HepG2 (cell line): ENCODE measurements around the gene TMEM41B.

Experiments
- CEBPB ChIP-seq: IDR thresholded peaks from 2 replicates; pipeline ENCODE4 v1.6.1; 2011; ENCODE audit warnings: low read depth, low read length, improper control_type of control experiment, borderline replicate concordance
- EP300 ChIP-seq, 3 experiments: sonication (generic) in 1 of 3; formaldehyde crosslinking in 1 of 3; IDR thresholded peaks; 2 replicates each; pipeline versions ENCODE4 v1.5.1 to v1.6.1; 2011 to 2020; ENCODE audit warnings: low read depth in 2 of 3, low read length in 2 of 3, borderline replicate concordance in 1 of 3, improper control_type of control experiment in 1 of 3, mild to moderate bottlenecking in 1 of 3, missing genetic modification reagents in 1 of 3, moderate library complexity in 1 of 3
- POLR2A ChIP-seq, 2 experiments: IDR thresholded peaks; 2 replicates each; pipeline ENCODE4 v1.6.1; 2011; ENCODE audit warnings: low read depth in 2 of 2, low read length in 2 of 2, mild to moderate bottlenecking in 1 of 2, moderate library complexity in 1 of 2; ENCODE audit not compliant: insufficient read depth in 1 of 2
- RELA ChIP-seq: sonication (generic); formaldehyde crosslinking; IDR thresholded peaks from 2 replicates; pipeline ENCODE4 v1.4.0; 2020; ENCODE audit warnings: missing genetic modification reagents
- REPIN1 ChIP-seq: sonication (generic); formaldehyde crosslinking; IDR thresholded peaks from 2 replicates; pipeline ENCODE4 v1.8.0; 2022; ENCODE audit warnings: missing genetic modification reagents, low read depth, mild to moderate bottlenecking, borderline replicate concordance
- YY1 ChIP-seq: IDR thresholded peaks from 2 replicates; pipeline ENCODE4 v1.6.1; 2011; ENCODE audit warnings: low read length, low read depth, moderate library complexity, mild to moderate bottlenecking; ENCODE audit not compliant: insufficient read depth, insufficient replicate concordance
- ZNF12 ChIP-seq: sonication (generic); formaldehyde crosslinking; IDR thresholded peaks from 2 replicates; pipeline ENCODE4 v1.5.0; 2020; ENCODE audit warnings: missing genetic modification reagents

GRCh38 chr11:9301720-9302119, 12.7 kb downstream of the TMEM41B start:
- TF ChIP-seq RELA (CRISPR knock-in tag) (no peak), CEBPB (no peak), EP300 (IDR thresholded peaks at IDR 0.05; ENCODE audit: low read depth in 2 of 2, low read length in 2 of 2) (no peak), EP300 (CRISPR knock-in tag; IDR thresholded peaks at IDR 0.05; ENCODE audit: borderline replicate concordance) (no peak), YY1 (no peak), POLR2A (IDR thresholded peaks at IDR 0.05; ENCODE audit: insufficient read depth in 1 of 2, low read depth in 2 of 2, low read length in 2 of 2) (no peak), ZNF12 (no peak), REPIN1 (CRISPR knock-in tag) (no peak)
